Loucy (cell line): ENCODE data around the gene RPS6KA2.

Experiments
- H2AFZ ChIP-seq: fragments of 200-600 bp; sonication (generic); 2 replicates; pipeline ENCODE4 v1.6.0; 2016; ENCODE audit warnings: antibody characterized with exemption, mild to moderate bottlenecking, low read length, moderate library complexity
- H3F3A ChIP-seq: fragments of 200-600 bp; 2 replicates; pipeline ENCODE4 v1.6.0; 2016; ENCODE audit warnings: antibody characterized with exemption, low read depth, mild to moderate bottlenecking
- H3K27me3 ChIP-seq: fragments of 200-600 bp; sonication (generic); 2 replicates; pipeline ENCODE4 v1.6.1; 2014; ENCODE audit warnings: low read length, mild to moderate bottlenecking; ENCODE audit not compliant: insufficient read depth, poor library complexity, severe bottlenecking
- H3K36me3 ChIP-seq: fragments of 200-600 bp; sonication (generic); 2 replicates; pipeline ENCODE4 v1.6.1; 2016; ENCODE audit warnings: low read length; ENCODE audit not compliant: insufficient read depth
- H3K4me1 ChIP-seq: fragments of 200-600 bp; sonication (generic); 2 replicates; pipeline ENCODE4 v1.5.1; 2014; ENCODE audit warnings: low read length, mild to moderate bottlenecking; ENCODE audit not compliant: insufficient read depth, poor library complexity, severe bottlenecking
- H3K4me2 ChIP-seq: fragments of 200-600 bp; sonication (generic); 2 replicates; pipeline ENCODE4 v1.6.0; 2014; ENCODE audit warnings: antibody characterized with exemption, low read length, low read depth, mild to moderate bottlenecking; ENCODE audit not compliant: poor library complexity, severe bottlenecking
- H3K4me3 ChIP-seq: fragments of 200-600 bp; sonication (generic); 2 replicates; pipeline ENCODE4 v1.5.1; 2014; ENCODE audit warnings: low read length, mild to moderate bottlenecking, mixed read lengths; ENCODE audit not compliant: poor library complexity, severe bottlenecking
- H3K79me2 ChIP-seq: fragments of 200-600 bp; sonication (generic); 2 replicates; pipeline ENCODE4 v1.6.1; 2014; ENCODE audit warnings: low read length; ENCODE audit not compliant: insufficient read depth
- H3K9ac ChIP-seq: fragments of 200-600 bp; sonication (generic); 2 replicates; pipeline ENCODE4 v1.6.0; 2014; ENCODE audit warnings: mild to moderate bottlenecking, low read depth, low read length, moderate library complexity; ENCODE audit not compliant: poor library complexity, severe bottlenecking
- H3K9me2 ChIP-seq: fragments of 200-600 bp; sonication (generic); replicated peaks from 2 replicates; pipeline ENCODE4 v1.6.1; 2016; ENCODE audit warnings: low read depth, low read length, mixed read lengths
- H3K9me3 ChIP-seq: fragments of 200-600 bp; sonication (generic); 2 replicates; pipeline ENCODE4 v1.6.1; 2014; ENCODE audit warnings: mild to moderate bottlenecking, antibody characterized with exemption, low read length, low read depth; ENCODE audit not compliant: insufficient read depth
- H4K20me1 ChIP-seq: fragments of 200-600 bp; sonication (generic); 2 replicates; pipeline ENCODE4 v1.6.0; 2014; ENCODE audit warnings: antibody characterized with exemption, low read length, mild to moderate bottlenecking; ENCODE audit not compliant: insufficient read depth, poor library complexity, severe bottlenecking
- EZH2phosphoT487 ChIP-seq: fragments of 200-600 bp; IDR thresholded peaks from 2 replicates; pipeline ENCODE4 v1.6.1; 2018; ENCODE audit warnings: antibody characterized with exemption, mild to moderate bottlenecking, moderate library complexity, borderline replicate concordance
- TF ChIP-seq, protein P1 (sequence below): fragments of 200-600 bp; sonication (generic); conservative IDR thresholded peaks from 2 replicates; pipeline ENCODE4 v1.5.1; 2014; ENCODE audit warnings: mild to moderate bottlenecking, antibody characterized with exemption, low read length

RPS6KA2 gene

DNA sequence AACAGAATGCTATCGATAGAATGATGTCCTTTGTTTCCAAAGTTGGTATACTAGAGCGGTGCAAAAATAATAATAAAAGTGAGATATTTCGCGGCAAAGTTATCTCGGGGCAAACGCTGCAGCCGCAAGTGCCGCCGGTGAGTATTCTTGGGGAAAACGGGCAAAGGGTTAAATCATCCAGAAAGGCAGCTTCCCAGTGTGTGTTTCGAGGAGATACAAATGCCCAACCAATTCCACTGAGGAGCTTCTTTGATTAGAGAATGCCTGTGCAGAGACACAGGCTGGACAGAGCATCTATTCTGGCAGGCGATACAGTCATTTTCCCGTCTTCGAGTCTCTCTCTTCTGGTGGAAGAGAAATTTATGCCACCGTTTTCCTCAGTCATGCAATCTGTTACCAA lies 186.3 kb downstream of the RPS6KA2 start:
- Histone ChIP-seq H3K4me2 (peak overlapping the region; percentile 62), H3K4me3 (no peak overlapping the region), H3K9me2 (no peaks in the 10 kb centered on the region), H3K9me3 (no peaks in the 10 kb centered on the region), H3K79me2 (no peaks in the 10 kb centered on the region), H2AFZ (no peak overlapping the region), H3K4me1 (peaks cover 58% of the 10 kb centered on the region), H3K27me3 (no peaks in the 10 kb centered on the region), H3K36me3 (no peaks in the 10 kb centered on the region), H3F3A (no peaks in the 10 kb centered on the region; the same call in 1 of the 2 replicates), H3K9ac (no peak overlapping the region), H4K20me1 (no peaks in the 10 kb centered on the region)
- TF ChIP-seq, protein P1, sequence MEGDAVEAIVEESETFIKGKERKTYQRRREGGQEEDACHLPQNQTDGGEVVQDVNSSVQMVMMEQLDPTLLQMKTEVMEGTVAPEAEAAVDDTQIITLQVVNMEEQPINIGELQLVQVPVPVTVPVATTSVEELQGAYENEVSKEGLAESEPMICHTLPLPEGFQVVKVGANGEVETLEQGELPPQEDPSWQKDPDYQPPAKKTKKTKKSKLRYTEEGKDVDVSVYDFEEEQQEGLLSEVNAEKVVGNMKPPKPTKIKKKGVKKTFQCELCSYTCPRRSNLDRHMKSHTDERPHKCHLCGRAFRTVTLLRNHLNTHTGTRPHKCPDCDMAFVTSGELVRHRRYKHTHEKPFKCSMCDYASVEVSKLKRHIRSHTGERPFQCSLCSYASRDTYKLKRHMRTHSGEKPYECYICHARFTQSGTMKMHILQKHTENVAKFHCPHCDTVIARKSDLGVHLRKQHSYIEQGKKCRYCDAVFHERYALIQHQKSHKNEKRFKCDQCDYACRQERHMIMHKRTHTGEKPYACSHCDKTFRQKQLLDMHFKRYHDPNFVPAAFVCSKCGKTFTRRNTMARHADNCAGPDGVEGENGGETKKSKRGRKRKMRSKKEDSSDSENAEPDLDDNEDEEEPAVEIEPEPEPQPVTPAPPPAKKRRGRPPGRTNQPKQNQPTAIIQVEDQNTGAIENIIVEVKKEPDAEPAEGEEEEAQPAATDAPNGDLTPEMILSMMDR = no peak
- TF ChIP-seq EZH2phosphoT487 = no peak

DNA sequence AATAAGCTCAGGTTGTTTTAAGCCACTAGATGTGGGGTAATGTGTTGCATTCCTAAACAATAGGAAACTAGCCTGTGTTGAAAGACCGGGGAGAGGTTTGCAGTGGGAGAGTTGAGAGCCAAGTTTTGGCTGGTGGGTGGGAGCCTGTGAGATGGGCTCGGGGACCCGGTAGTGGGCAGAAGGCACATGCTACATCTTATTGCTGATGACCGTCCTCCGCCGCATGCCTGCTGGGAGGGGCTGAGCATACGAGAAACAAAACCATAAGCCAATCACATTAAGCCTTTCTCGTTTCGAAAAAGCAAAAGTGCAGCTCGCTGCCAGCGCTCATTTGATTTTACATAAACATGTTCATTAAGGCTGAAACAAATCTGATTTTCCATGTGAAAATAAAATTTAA lies 186.9 kb downstream of the RPS6KA2 start:
- Histone ChIP-seq H4K20me1 (no peaks in the 10 kb centered on the region), H3K4me1 (peaks cover 64% of the 10 kb centered on the region), H3K9me2 (no peaks in the 10 kb centered on the region), H3K9ac (peak overlapping the region; percentile 32), H2AFZ (0 out of 2 replicates have a peak overlapping the region, but pooled peaks have one; percentile 13), H3K4me3 (peak overlapping the region; percentile 48), H3K4me2 (peak overlapping the region; percentile 62), H3F3A (peaks cover 2% of the 10 kb centered on the region; the same call in 1 of the 2 replicates), H3K27me3 (no peaks in the 10 kb centered on the region), H3K79me2 (no peaks in the 10 kb centered on the region), H3K9me3 (no peaks in the 10 kb centered on the region), H3K36me3 (no peaks in the 10 kb centered on the region)
- TF ChIP-seq, protein P1 = no peak
- TF ChIP-seq EZH2phosphoT487 = no peak

DNA sequence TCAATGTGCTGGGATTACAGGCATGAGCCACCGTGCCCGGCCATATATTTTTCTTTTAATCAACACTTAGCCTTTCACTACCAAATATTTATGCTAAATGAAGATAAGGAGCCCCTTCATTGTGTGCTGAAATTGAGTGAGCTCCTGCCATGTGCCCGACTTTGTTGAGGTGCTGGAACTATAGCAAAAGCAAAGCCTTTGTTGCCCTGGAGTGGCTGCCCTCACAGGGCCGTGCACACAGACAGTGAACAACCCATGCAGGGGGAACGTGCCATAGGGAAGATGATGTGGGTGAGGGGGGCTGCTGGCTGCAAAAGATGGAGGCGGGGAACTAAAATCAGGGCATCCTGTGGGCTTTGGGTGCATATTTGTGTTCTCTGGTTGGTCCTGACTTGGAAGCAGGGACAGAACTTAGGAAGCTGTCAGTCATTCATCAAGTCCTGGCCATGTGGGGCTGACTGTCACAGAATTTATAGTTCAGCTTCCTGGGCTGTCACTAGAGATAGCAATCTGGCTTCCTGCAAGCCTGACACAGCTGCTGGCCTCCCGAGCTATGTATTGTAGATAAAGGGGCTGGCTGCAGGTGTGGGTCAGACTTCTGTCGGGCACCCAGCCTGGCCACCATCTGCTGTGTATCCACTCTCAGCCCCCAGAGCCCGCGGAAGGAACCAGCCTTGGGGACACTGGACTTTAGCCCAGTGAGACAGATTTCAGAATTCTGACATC lies 187.5 kb downstream of the RPS6KA2 start:
- no peaks in the 10 kb centered on the region for H3K9me2 ChIP-seq
- peaks cover 70% of the 10 kb centered on the region for H3K4me1 ChIP-seq
- H4K20me1 ChIP-seq = no peaks in the 10 kb centered on the region
- H2AFZ ChIP-seq = 0 out of 2 replicates have a peak overlapping the region, but pooled peaks have one; percentile 13
- peak overlapping the region; percentile 62 for H3K4me2 ChIP-seq
- H3K4me3 ChIP-seq = peak overlapping the region; percentile 48
- H3K27me3 ChIP-seq = no peaks in the 10 kb centered on the region
- H3F3A ChIP-seq = peaks cover 2% of the 10 kb centered on the region; the same call in 1 of the 2 replicates
- H3K79me2 ChIP-seq = no peaks in the 10 kb centered on the region
- TF ChIP-seq, protein P1 = no peak
- no peak for TF ChIP-seq EZH2phosphoT487
- H3K9me3 ChIP-seq = no peaks in the 10 kb centered on the region
- H3K36me3 ChIP-seq = no peaks in the 10 kb centered on the region
- peak overlapping the region; percentile 44 for H3K9ac ChIP-seq
